GM18502 (cell line): ENCODE data around the gene PPP1CB.

Source experiments
- ATAC-seq: cut with Tn5 transposase; IDR thresholded peaks from one replicate; pipeline ENCODE4 v1.9.1; 2021; ENCODE audit warnings: mild to moderate bottlenecking; ENCODE audit not compliant: unreplicated experiment, poor library complexity

PPP1CB gene

DNA sequence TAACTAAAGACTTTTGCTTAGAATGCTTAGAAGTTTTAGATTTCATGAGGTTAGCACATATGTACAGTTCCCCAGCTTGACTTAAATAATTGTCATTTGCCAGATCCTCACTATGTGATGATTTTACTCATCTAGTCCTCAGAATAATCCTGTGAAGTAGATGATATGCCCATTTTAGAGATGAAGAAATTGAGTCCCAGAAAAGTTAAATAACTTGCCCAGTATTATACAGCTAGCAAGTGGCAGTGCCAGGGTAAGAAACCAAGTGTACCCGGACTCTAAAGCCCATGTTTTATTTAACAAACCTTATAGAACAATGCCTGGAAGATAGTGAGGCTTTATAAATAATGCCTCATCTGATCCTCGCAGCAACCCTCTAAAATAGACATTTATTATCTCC, 87.3 kb downstream of the PPP1CB start:
- ATAC-seq: no peak

- no peak for ATAC-seq
Measured at GRCh38 chr2:28842042-28842441, 90.4 kb downstream of the PPP1CB start.
